GM12872 (cell line): ENCODE data around the gene MFSD2B.

Source experiments
- CTCF ChIP-seq: IDR thresholded peaks from 3 replicates; pipeline ENCODE4 v1.5.1; 2011; ENCODE audit warnings: low read depth, mild to moderate bottlenecking, low read length, moderate library complexity; ENCODE audit not compliant: insufficient read depth

The MFSD2B gene

GRCh38 chr2:24040511-24040910, 30.6 kb downstream of the MFSD2B start:
- no peak for TF ChIP-seq CTCF

- no peak for TF ChIP-seq CTCF
Observed at GRCh38 chr2:24045511-24046508, 35.9 kb downstream of the MFSD2B start.

GRCh38 chr2:24046599-24046929, 36.7 kb downstream of the MFSD2B start:
- TF ChIP-seq CTCF, result no peak

GRCh38 chr2:24046930-24047702, 37.2 kb downstream of the MFSD2B start, which contains the start of gene WDCP:
Gene WDCP, minus strand, starts transcription at chr2:24047391. Its CDS starts 7,897 bp downstream, at chr2:24039494.
- TF ChIP-seq CTCF, result no peak

GRCh38 chr2:24047703-24048033, 37.8 kb downstream of the MFSD2B start:
- no peak for TF ChIP-seq CTCF

- no peak for TF ChIP-seq CTCF
Observed at GRCh38 chr2:24048769-24049484, 39.0 kb downstream of the MFSD2B start.

- TF ChIP-seq CTCF, result no peak
Observed at GRCh38 chr2:24049485-24050021, 39.7 kb downstream of the MFSD2B start, which contains the start of gene FKBP1B. Gene FKBP1B, plus strand, starts transcription at chr2:24049741. Its CDS starts 109 bp downstream, at chr2:24049850.
